ENCODE results near the gene TMEM178B.

GRCh38 chr7:141377906-141378305 lies 304.0 kb downstream of the TMEM178B start:
- TF ChIP-seq CTCF (IDR thresholded peaks at IDR 0.05; ENCODE audit: low read depth, low read length, poor library complexity, severe bottlenecking): no peak
- TF ChIP-seq EZH2phosphoT487 (IDR thresholded peaks at IDR 0.05; ENCODE audit: borderline replicate concordance, low read length): no peak

Measured in DOHH2 (cell line).